Activated naive CD8-positive, alpha-beta T cell treated with anti-CD3 and anti-CD28 coated beads for 36 hours (primary cell): ENCODE results near the gene NCOA4. TPM values are rescaled to one million over a fixed set of nuclear protein-coding genes. Genes with fewer than 3 reads are reported as not detected.

Experiments
- DNase-seq: peaks from one replicate; pipeline ENCODE4 v3.0.0; 2021
- H3K27ac Mint-ChIP-seq: one replicate; pipeline ENCODE4 v1.8.0; 2022; ENCODE audit warnings: mild to moderate bottlenecking, moderate library complexity, mixed read lengths
- H3K27me3 Mint-ChIP-seq: one replicate; pipeline ENCODE4 v1.8.0; 2022; ENCODE audit warnings: mild to moderate bottlenecking, mixed read lengths
- H3K36me3 Mint-ChIP-seq: one replicate; pipeline ENCODE4 v1.8.0; 2021; ENCODE audit warnings: mild to moderate bottlenecking, mixed read lengths
- H3K4me1 Mint-ChIP-seq: one replicate; pipeline ENCODE4 v1.8.0; 2021; ENCODE audit warnings: mixed read lengths
- H3K4me3 Mint-ChIP-seq: one replicate; pipeline ENCODE4 v1.8.0; 2022; ENCODE audit warnings: mild to moderate bottlenecking, moderate library complexity, mixed read lengths
- H3K9me3 Mint-ChIP-seq: one replicate; pipeline ENCODE4 v1.8.0; 2022; ENCODE audit warnings: mixed read lengths
- total RNA-seq, 2 experiments: library from RNA; stranded (reverse); gene quantifications; one replicate each; pipeline ENCODE4 v1.2.3, GENCODE V29; 2021

Gene NCOA4
- 100 to 1,000 TPM; 109 to 111 TPM for total RNA-seq

DNA sequence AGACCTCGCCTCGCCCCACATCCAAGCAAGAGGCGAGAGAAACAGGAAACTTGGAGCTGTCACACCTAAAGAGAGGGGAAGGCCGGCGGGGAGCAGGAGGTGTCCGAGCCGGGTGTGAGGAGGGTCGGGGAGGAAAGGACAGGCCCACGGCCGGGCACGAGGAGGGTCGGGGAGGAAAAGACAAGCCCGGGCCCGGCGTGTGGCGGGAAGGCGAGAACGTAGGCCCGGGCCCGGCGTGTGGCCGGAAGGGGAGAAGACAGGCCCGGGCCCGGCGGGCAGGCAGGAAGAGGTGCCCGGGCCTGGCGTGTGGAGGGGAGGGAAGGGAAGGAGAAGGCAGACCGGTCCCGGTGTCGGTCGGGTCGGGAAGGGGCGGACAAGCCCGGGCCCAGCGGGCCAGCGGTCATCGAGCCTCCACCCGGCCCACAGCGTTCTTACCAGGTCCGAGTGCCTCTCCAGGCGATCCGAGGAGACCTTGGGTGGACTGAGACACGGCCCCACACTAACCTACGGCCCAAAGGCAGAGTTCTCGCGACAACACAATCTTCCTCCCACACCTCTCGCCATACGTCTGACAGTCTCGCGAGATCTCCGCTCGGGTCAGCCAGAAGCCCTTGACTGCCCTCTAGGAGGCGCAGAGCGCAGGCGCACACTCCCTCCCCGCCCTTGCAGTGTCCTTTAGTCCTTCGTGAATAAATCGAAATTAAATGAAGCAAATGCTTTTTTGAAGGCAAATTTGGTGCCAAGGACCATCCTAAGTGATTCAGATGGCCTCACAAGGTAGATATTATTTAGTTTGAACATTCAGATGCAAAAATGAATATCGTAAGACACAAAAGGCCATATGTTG is at the start of gene NCOA4:
TSS of gene NCOA4 (minus strand) at position 533 of the 847 bp plus-strand sequence. CDS start 13,943 bp downstream, outside the sequence.
- Mint-ChIP-seq H3K4me3 (peak within 1 kb of the TSS; percentile 99), H3K27ac (peak within 1 kb of the TSS; percentile 97), H3K4me1 (peaks cover 41% of the 10 kb centered on the region), H3K27me3 (no peaks in the 10 kb centered on the region), H3K36me3 (peaks cover 12% of the 10 kb centered on the region), H3K9me3 (no peaks in the 10 kb centered on the region)
- peak; percentile 95 for DNase-seq

DNA sequence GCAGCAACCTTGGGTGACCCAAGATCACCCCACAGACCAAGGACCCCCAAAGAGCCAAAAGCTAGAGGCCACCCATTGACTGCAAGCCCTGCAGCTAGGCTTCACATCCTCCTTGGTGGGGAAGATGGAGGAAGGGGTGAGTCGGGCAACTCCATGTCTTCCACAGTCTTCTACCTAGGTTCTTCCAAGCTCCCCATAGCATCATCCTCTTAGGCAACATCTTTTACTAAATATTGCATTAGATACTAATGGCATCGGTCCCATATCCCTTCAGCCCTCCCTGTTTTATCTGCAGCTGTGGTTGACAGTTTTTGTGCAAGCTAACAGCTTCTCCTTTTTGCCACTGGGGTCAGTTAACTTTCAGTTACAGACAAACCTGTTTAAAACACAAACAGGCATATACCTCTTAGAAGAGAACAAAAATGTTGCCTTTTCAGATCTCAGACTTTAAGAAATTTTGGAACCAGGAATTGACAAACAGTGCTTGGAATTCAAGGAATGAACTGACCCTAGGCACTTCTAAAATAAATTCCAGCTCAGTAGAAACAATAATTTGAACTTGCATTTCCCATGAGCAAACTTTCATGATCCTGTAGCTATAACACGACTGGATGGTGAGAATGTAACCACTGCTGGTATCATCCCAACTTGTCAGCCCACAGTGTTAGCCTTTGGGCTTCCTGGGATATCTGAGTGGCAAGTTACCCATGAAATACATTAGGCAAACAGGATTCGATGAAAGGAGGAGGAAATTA is 49.6 kb upstream of the NCOA4 start:
- Mint-ChIP-seq H3K27me3 (no peaks in the 10 kb centered on the region), H3K4me1 (peaks cover 13% of the 10 kb centered on the region), H3K27ac (no peak overlapping the region), H3K4me3 (no peak overlapping the region), H3K9me3 (peaks cover 14% of the 10 kb centered on the region), H3K36me3 (no peaks in the 10 kb centered on the region)
- DNase-seq, result no peak

DNA sequence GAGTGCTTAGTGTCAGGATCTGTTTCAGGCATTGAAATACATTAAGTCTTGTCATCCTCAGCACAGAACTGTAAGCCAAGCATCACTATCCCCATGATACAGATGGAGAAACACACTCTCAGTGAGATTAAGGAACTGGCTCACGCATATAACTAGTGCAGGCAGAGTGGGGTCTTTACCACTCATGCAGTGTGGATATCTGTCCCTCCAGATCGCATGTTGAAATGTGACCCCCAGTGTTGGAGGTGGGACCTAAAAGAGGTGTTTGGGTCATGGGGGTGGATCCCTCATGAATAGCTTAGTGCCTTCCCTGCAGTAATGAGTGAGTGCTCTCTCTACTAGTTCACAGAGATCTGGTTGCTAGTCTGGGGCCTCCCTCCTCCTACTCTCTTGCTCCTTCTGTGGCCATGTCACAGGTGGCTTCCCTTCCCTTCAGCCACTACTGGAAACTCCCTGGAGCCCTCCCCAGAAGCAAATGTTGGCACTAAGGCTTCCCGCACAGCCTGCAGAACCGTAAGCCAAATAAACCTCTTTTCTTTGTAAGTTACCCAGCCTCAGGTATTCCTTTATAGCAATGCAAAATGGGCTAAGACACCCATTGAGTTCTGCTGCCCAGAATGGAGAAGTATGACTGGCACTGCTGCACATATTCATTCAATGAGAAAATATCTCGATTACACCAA is 47.4 kb upstream of the NCOA4 start:
- peaks cover 13% of the 10 kb centered on the region for H3K4me1 Mint-ChIP-seq
- H3K27ac Mint-ChIP-seq, result no peak overlapping the region
- H3K4me3 Mint-ChIP-seq, result no peak overlapping the region
- H3K9me3 Mint-ChIP-seq, result peaks cover 12% of the 10 kb centered on the region
- no peaks in the 10 kb centered on the region for H3K27me3 Mint-ChIP-seq
- H3K36me3 Mint-ChIP-seq, result no peaks in the 10 kb centered on the region
- DNase-seq, result no peak

- DNase-seq, result no peak
- no peak overlapping the region for H3K4me3 Mint-ChIP-seq
- H3K27ac Mint-ChIP-seq, result no peak overlapping the region
- H3K9me3 Mint-ChIP-seq, result peaks cover 7% of the 10 kb centered on the region
- no peaks in the 10 kb centered on the region for H3K27me3 Mint-ChIP-seq
- H3K36me3 Mint-ChIP-seq, result no peaks in the 10 kb centered on the region
- H3K4me1 Mint-ChIP-seq, result peaks cover 13% of the 10 kb centered on the region
These were observed 46.7 kb upstream of the NCOA4 start for GRCh38 chr10:46077141-46077554.

DNA sequence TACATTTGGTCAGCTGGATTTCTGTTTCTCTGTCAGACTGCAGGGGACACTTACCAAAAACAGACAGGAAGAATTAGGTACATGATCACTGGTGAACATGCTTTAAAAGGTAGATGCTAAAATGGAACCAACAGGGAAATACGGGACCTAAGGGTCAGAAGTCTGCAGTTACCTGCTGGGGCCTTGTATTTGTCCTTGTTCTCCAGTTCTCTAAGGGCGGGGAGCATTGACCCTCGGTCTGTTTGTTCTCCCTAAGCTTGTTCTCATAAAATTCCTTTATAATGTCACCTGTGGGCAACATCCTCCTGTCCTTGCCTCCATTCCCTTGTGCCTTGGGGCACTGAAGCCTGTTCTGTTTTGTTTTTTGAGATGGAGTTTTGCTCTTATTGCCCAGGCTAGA is 45.4 kb upstream of the NCOA4 start:
- Mint-ChIP-seq H3K4me3 (no peak overlapping the region), H3K36me3 (no peaks in the 10 kb centered on the region), H3K27ac (no peak overlapping the region), H3K9me3 (peaks cover 4% of the 10 kb centered on the region), H3K4me1 (peaks cover 13% of the 10 kb centered on the region), H3K27me3 (no peaks in the 10 kb centered on the region)
- DNase-seq, result no peak

- no peak overlapping the region for H3K27ac Mint-ChIP-seq
- peaks cover 11% of the 10 kb centered on the region for H3K4me1 Mint-ChIP-seq
- DNase-seq, result no peak
- no peaks in the 10 kb centered on the region for H3K36me3 Mint-ChIP-seq
- H3K27me3 Mint-ChIP-seq, result no peaks in the 10 kb centered on the region
- no peak overlapping the region for H3K4me3 Mint-ChIP-seq
- H3K9me3 Mint-ChIP-seq, result peaks cover 4% of the 10 kb centered on the region
These were observed 43.9 kb upstream of the NCOA4 start for GRCh38 chr10:46074196-46074946.

GRCh38 chr10:46073564-46073963 is 43.1 kb upstream of the NCOA4 start:
- Mint-ChIP-seq H3K36me3 (no peaks in the 10 kb centered on the region), H3K4me3 (no peak overlapping the region), H3K9me3 (peaks cover 4% of the 10 kb centered on the region), H3K4me1 (peaks cover 11% of the 10 kb centered on the region), H3K27ac (no peak overlapping the region), H3K27me3 (no peaks in the 10 kb centered on the region)
- DNase-seq, result no peak

DNA sequence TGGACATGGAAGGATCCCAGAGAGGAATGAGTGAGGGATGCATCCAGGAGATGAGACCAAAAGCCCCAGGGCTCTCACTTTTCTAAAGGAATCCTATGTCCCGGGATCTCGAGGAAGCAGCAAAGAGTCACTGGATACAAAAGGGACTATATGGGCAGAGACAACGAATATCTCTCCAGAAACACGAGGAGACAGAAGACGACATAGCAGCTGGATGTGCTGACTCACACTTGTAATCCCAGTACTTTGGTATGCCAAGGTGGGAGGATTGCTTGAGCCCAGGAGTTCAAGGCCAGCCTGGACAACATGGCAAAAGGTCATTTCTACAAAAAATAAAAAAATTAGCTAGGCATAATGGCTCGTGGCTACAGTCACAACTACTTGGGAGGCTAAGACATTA is 40.3 kb upstream of the NCOA4 start:
- Mint-ChIP-seq H3K4me3 (no peak overlapping the region), H3K9me3 (no peaks in the 10 kb centered on the region), H3K36me3 (no peaks in the 10 kb centered on the region), H3K4me1 (no peaks in the 10 kb centered on the region), H3K27me3 (no peaks in the 10 kb centered on the region), H3K27ac (no peak overlapping the region)
- no peak for DNase-seq

DNA sequence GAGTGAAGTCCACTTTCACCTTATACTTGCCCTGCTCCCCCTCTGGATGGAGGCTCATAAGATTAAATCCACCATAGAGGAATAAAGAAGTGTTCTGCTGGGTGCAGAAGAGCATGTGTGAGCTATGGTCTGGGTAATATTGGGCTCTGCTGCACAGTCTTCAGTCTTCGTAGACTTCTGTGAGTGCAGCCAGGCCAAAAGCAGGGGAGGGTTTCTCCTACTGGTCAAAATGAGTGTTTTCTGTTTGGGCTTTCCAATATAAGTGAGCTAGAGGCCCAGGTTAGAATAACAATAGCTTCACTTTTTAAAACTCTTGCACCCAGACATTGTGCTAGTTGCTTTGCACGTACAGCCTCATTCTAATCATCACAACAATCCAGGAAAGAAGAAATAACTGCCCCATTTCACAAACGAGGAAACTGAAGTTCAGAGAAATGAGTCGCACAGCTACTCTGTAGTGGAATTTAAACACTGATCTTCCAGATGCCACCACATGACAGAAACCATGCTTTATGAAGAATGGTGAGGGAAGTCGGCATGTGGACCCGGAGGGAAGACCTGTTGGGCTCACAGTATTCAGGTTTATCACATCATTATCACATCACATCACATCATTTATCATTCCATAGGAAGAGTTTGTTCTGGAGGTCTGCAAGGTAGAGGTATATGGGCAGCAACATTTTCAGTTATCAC is 39.5 kb upstream of the NCOA4 start:
- no peaks in the 10 kb centered on the region for H3K27me3 Mint-ChIP-seq
- no peaks in the 10 kb centered on the region for H3K9me3 Mint-ChIP-seq
- no peak overlapping the region for H3K4me3 Mint-ChIP-seq
- DNase-seq, result no peak
- H3K36me3 Mint-ChIP-seq, result no peaks in the 10 kb centered on the region
- H3K4me1 Mint-ChIP-seq, result no peaks in the 10 kb centered on the region
- no peak overlapping the region for H3K27ac Mint-ChIP-seq

- Mint-ChIP-seq H3K36me3 (no peaks in the 10 kb centered on the region), H3K27ac (no peak overlapping the region), H3K9me3 (no peaks in the 10 kb centered on the region), H3K4me3 (no peak overlapping the region), H3K27me3 (no peaks in the 10 kb centered on the region), H3K4me1 (no peaks in the 10 kb centered on the region)
- no peak for DNase-seq
These were observed 38.5 kb upstream of the NCOA4 start for GRCh38 chr10:46068905-46069304.

- Mint-ChIP-seq H3K36me3 (no peaks in the 10 kb centered on the region), H3K4me3 (no peak overlapping the region), H3K27ac (no peak overlapping the region), H3K27me3 (no peaks in the 10 kb centered on the region), H3K9me3 (no peaks in the 10 kb centered on the region), H3K4me1 (no peaks in the 10 kb centered on the region)
- no peak for DNase-seq
These were observed 37.7 kb upstream of the NCOA4 start for GRCh38 chr10:46068117-46068516.

DNA sequence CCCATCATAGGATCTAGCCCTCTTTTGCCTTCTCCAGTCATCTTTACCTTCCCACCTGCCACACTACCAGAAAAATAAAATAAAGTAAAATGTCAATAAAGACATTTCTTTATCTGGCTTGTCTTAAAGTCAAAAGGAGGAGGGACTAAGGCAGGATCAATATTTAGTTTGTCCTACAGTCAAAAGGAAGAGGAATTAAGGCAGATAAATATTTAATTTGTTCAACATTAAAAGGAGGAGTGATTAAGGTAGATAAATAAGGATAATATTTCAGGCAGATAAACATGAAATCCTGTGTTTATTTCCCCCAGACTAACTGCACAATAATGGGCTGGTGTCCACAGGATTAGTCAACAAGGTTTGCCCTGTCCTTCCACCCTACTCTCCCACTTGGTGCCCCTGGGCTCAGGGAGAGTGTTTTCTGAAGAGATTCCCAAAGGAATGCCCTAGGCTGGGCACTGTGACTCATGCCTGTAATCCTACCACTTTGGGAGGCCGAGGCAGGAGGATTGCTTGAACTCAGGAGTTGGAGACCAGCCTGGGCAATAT is 33.9 kb upstream of the NCOA4 start:
- no peaks in the 10 kb centered on the region for H3K27me3 Mint-ChIP-seq
- no peak for DNase-seq
- H3K27ac Mint-ChIP-seq, result no peak overlapping the region
- no peaks in the 10 kb centered on the region for H3K36me3 Mint-ChIP-seq
- H3K4me1 Mint-ChIP-seq, result no peaks in the 10 kb centered on the region
- no peak overlapping the region for H3K4me3 Mint-ChIP-seq
- H3K9me3 Mint-ChIP-seq, result no peaks in the 10 kb centered on the region

GRCh38 chr10:46062723-46063428 is 32.5 kb upstream of the NCOA4 start:
- H3K36me3 Mint-ChIP-seq, result no peaks in the 10 kb centered on the region
- H3K27me3 Mint-ChIP-seq, result no peaks in the 10 kb centered on the region
- no peak overlapping the region for H3K4me3 Mint-ChIP-seq
- DNase-seq, result no peak
- no peaks in the 10 kb centered on the region for H3K4me1 Mint-ChIP-seq
- no peak overlapping the region for H3K27ac Mint-ChIP-seq
- no peaks in the 10 kb centered on the region for H3K9me3 Mint-ChIP-seq
